Neutrophil (primary cell): ENCODE data around the gene LAT.

Source experiments
- H3K27ac ChIP-seq: fragments of 200-600 bp; sonication (generic); 2 replicates; pipeline ENCODE4 v1.5.1; 2016; ENCODE audit warnings: mild to moderate bottlenecking, moderate library complexity
- H3K27me3 ChIP-seq: fragments of 200-600 bp; sonication (generic); 2 replicates; pipeline ENCODE4 v1.6.0; 2016; ENCODE audit warnings: mild to moderate bottlenecking
- H3K36me3 ChIP-seq: fragments of 200-600 bp; sonication (generic); 2 replicates; pipeline ENCODE4 v1.5.1; 2017
- H3K4me1 ChIP-seq, 2 experiments: fragments of 200-600 bp in 1 of 2; sonication (generic) in 1 of 2; 1 replicate in 1 of 2; 2 replicates in 1 of 2; pipeline versions ENCODE4 v1.5.1 to v1.6.1; 2013 to 2016; ENCODE audit warnings: low read depth in 1 of 2, low read length in 1 of 2, mild to moderate bottlenecking in 1 of 2, moderate library complexity in 1 of 2; ENCODE audit not compliant: control insufficient read depth in 1 of 2, insufficient read depth in 1 of 2
- H3K4me3 ChIP-seq, 2 experiments: fragments of 200-600 bp in 1 of 2; sonication (generic) in 1 of 2; 1 replicate in 1 of 2; 2 replicates in 1 of 2; pipeline ENCODE4 v1.5.1; 2013 to 2016; ENCODE audit warnings: low read depth in 1 of 2, low read length in 1 of 2, mild to moderate bottlenecking in 1 of 2, moderate library complexity in 1 of 2
- H3K9me3 ChIP-seq: fragments of 200-600 bp; sonication (generic); 2 replicates; pipeline ENCODE4 v1.5.1; 2016
- TF ChIP-seq, protein P1 (sequence below): fragments of 200-600 bp; sonication (generic); IDR thresholded peaks from 2 replicates; pipeline ENCODE4 v1.5.1; 2016; ENCODE audit warnings: antibody characterized with exemption

Gene LAT

DNA sequence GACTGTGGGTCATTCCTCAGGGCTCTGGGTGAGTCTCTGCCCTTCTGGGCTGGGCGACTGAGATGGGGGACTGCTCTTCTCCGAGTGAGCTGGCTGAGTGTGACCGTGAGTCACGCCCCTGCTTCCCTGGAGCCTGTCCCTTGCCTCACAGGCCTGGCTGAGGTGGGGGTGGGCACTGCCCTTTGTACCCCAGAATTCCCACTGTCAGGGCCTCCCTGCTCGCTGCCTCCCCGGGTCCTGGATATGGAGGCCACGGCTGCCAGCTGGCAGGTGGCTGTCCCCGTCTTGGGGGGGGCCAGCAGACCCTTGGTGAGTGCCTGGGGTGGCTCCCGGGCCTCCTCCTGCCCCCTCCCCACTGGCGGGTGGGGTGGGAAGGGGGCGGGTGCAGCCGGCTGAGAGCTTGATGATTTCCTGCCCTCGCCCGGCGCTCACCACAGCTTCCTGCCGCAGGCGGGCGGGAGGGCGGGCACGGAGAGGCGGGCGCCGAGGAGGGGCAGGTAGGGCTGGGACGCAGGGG is at the start of gene LAT:
LAT (plus strand) TSS at position 434 of the 517 bp plus-strand sequence. CDS start 366 bp downstream, outside the sequence.
- Histone ChIP-seq H3K36me3 (peaks cover 10% of the 10 kb centered on the region), H3K27ac (no peak within 1 kb of the TSS), H3K9me3 (no peaks in the 10 kb centered on the region), H3K4me1 (peaks cover 15 to 19% of the 10 kb centered on the region in 2 experiments), H3K4me3 (peak within 1 kb of the TSS; percentile 47 to 62), H3K27me3 (no peaks in the 10 kb centered on the region)
- TF ChIP-seq, protein P1, sequence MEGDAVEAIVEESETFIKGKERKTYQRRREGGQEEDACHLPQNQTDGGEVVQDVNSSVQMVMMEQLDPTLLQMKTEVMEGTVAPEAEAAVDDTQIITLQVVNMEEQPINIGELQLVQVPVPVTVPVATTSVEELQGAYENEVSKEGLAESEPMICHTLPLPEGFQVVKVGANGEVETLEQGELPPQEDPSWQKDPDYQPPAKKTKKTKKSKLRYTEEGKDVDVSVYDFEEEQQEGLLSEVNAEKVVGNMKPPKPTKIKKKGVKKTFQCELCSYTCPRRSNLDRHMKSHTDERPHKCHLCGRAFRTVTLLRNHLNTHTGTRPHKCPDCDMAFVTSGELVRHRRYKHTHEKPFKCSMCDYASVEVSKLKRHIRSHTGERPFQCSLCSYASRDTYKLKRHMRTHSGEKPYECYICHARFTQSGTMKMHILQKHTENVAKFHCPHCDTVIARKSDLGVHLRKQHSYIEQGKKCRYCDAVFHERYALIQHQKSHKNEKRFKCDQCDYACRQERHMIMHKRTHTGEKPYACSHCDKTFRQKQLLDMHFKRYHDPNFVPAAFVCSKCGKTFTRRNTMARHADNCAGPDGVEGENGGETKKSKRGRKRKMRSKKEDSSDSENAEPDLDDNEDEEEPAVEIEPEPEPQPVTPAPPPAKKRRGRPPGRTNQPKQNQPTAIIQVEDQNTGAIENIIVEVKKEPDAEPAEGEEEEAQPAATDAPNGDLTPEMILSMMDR = no peak

GRCh38 chr16:28935346-28935745 is 49.5 kb upstream of the LAT start:
- H3K27ac ChIP-seq = no peak overlapping the region
- no peaks in the 10 kb centered on the region for H3K36me3 ChIP-seq
- peaks cover 12 to 15% of the 10 kb centered on the region in 2 experiments for H3K4me1 ChIP-seq
- TF ChIP-seq, protein P1 = no peak
- no peak overlapping the region for H3K4me3 ChIP-seq
- H3K27me3 ChIP-seq = no peaks in the 10 kb centered on the region
- H3K9me3 ChIP-seq = no peaks in the 10 kb centered on the region

- Histone ChIP-seq H3K27ac (peak overlapping the region; percentile 57), H3K36me3 (no peaks in the 10 kb centered on the region), H3K4me3 (peak overlapping the region; percentile 27 to 47), H3K4me1 (peaks cover 11 to 12% of the 10 kb centered on the region in 2 experiments), H3K9me3 (no peaks in the 10 kb centered on the region), H3K27me3 (no peaks in the 10 kb centered on the region)
- TF ChIP-seq, protein P1 = no peak
Measured at GRCh38 chr16:28935924-28936783, 48.7 kb upstream of the LAT start.

DNA sequence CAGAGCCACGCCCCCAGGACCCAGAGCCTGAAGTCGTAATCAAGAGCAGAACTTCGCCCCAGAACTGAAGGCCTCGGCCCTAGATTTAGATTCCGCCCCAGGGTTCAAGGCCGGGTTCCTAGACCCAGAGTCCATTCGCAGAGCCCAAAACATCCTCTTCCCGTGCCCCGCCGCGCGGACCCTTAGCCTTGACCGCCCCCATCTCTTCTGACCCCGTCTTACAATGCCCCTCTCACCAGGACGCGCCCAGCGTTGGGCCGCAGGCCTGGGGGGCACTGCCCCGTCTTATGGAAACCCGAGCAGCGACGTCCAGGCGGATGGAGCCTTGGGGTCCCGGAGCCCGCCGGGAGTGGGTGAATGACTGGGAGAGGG is 48.1 kb upstream of the LAT start:
- Histone ChIP-seq H3K27me3 (no peaks in the 10 kb centered on the region), H3K36me3 (no peaks in the 10 kb centered on the region), H3K9me3 (no peaks in the 10 kb centered on the region), H3K27ac (no peak overlapping the region), H3K4me3 (peak overlapping the region; percentile 27 to 47), H3K4me1 (peaks cover 11 to 12% of the 10 kb centered on the region in 2 experiments)
- TF ChIP-seq, protein P1 = no peak

- Histone ChIP-seq H3K4me1 (peaks cover 11 to 12% of the 10 kb centered on the region in 2 experiments), H3K36me3 (no peaks in the 10 kb centered on the region), H3K4me3 (no peak overlapping the region), H3K9me3 (no peaks in the 10 kb centered on the region), H3K27ac (no peak overlapping the region), H3K27me3 (no peaks in the 10 kb centered on the region)
- TF ChIP-seq, protein P1 = no peak
Measured at GRCh38 chr16:28937222-28937876, 47.5 kb upstream of the LAT start.
